Dermis microvascular lymphatic vessel endothelial cell (primary cell): Measurements from ENCODE around the gene HCRT. TPM values are rescaled to one million over a fixed set of nuclear protein-coding genes. Genes with fewer than 3 reads are reported as not detected.
A peak's percentile ranks its signal among the peaks of the same experiment; 100 is the strongest.
"Not testable (repeated sequence)": the region's sequence is repeated elsewhere in the genome, so short reads cannot be mapped to it uniquely, and the experiment has no call there.

Source experiments
- DNase-seq, 2 donors: peaks; one replicate each; pipeline versions ENCODE4 v3.0.0 to v3.0.0-alpha.2; 2010; ENCODE audit warnings: low read depth in 2 of 2
- total RNA-seq: library from RNA; depleted of rRNA; stranded (reverse); fragments of >200 nt; gene quantifications from 2 replicates; pipeline ENCODE4 v1.2.1, GENCODE V29; 2014

The HCRT gene
- total RNA-seq, 1 donor from 2014 or later = not detected

- no peak for DNase-seq
These were observed 4.8 kb downstream of the HCRT start for GRCh38 chr17:42180411-42180921.

DNA sequence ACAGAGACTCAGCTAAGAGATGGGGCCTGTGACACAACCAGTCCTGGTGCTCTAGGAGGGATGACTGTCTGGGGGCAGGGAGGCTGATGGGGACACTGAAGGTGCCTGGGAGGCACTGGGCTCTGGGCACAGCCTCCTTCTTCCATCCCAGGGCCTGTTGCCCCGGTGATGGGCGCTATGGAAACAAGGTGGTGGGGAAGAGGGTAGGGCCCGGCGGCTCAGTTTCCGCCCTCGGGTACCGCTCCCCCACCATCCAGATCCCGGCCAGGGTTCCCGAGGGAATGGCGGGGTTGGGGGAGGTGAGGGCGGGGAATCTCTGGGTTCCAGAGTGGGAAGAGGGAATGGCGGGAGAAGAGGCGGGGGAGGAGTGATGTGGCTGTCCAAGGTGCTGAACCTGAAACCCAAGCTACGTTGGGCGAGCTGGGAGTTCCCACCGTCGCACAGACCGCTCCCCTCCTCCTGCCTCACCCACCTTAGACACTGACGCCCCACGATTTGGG, 5.3 kb downstream of the HCRT start:
- DNase-seq = peak in 1 of 2 donors; percentile 52

DNA sequence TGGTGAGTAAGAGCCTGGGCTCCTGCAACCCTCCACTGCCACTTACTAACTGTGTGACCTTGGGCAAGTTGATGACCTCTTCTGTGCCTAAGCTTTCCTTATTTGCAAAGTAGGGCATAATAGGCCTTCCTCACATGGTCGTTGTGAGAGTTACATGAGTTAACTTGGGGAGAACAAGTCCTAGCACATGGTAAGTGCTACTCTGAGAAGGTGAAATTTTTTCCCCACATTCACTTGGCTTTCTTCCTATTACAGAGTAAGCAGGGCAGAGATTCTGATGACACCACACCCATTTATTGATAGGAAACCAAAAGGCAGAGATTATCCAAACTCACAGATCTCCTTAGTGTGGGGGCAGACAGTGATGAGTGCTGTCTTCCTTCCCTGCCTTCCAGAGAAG, 5.9 kb downstream of the HCRT start:
- DNase-seq = no peak

- DNase-seq = peak in 1 of 2 donors; percentile 28
These were observed 6.4 kb downstream of the HCRT start for GRCh38 chr17:42178817-42179216.

- no peak for DNase-seq
These were observed 7.6 kb downstream of the HCRT start for GRCh38 chr17:42177684-42178083.

- no peak for DNase-seq
These were observed 11.0 kb downstream of the HCRT start for GRCh38 chr17:42174126-42174783.

- DNase-seq = no peak
These were observed 13.4 kb downstream of the HCRT start for GRCh38 chr17:42171831-42172230.

DNA sequence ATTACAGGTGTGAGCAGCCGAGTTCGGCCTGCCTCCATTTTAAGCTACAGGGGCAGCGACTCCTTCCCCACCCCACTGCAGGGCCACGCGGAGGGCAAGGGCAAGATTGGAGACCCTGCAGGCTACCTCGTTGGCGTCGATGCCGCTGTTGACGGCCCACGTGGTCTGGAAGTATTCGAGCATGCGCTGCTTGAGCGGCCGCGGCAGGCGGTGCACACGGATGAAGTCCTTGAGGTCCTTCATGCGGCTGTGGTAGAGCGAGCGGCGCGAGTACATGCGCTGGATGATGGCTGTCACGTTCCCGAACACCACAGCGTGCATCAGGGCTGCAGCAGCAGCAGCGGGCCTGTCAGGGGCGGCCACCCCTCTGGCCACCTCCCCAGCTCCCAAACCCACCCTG, 15.9 kb downstream of the HCRT start:
- DNase-seq = no peak

- no peak for DNase-seq
These were observed 17.4 kb downstream of the HCRT start for GRCh38 chr17:42167807-42168206.

- no peak for DNase-seq
These were observed 19.0 kb downstream of the HCRT start for GRCh38 chr17:42166196-42166763.

- no peak for DNase-seq
These were observed 19.5 kb downstream of the HCRT start for GRCh38 chr17:42165751-42166150.

GRCh38 chr17:42163696-42164407, 21.4 kb downstream of the HCRT start:
- no peak for DNase-seq

DNA sequence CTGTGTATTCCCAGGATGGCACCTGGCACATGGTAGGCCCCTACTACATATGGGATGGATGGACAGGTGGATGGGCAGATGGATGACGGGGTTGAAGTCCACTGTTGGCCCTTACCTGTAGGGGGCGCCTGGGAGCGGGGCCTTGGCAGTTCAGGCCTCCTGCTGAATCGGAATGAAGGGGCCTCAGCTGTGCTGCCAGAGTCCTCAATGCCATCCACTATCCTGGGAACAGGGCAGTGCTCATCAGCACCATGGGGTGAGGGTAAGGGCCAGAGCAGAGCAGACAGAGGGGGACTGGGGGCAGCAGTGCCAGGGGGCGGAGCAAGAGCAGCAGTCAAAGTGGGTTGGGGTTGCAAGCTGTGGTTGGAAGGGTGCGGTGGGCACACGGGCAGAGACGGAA, 22.1 kb downstream of the HCRT start:
- peak in 1 of 2 donors; percentile 21 for DNase-seq

GRCh38 chr17:42160531-42160910, 24.7 kb downstream of the HCRT start:
- no peak for DNase-seq

GRCh38 chr17:42159796-42160530, 25.3 kb downstream of the HCRT start:
- no peak for DNase-seq

GRCh38 chr17:42155614-42156045, 29.6 kb downstream of the HCRT start:
- no peak for DNase-seq

GRCh38 chr17:42153919-42154742, 31.1 kb downstream of the HCRT start:
- peak in 1 of 2 donors; percentile 76 for DNase-seq

GRCh38 chr17:42146911-42147607, 38.2 kb downstream of the HCRT start:
- DNase-seq = no peak

GRCh38 chr17:42143138-42143537, 42.1 kb downstream of the HCRT start:
- DNase-seq = not testable (repeated sequence)

DNA sequence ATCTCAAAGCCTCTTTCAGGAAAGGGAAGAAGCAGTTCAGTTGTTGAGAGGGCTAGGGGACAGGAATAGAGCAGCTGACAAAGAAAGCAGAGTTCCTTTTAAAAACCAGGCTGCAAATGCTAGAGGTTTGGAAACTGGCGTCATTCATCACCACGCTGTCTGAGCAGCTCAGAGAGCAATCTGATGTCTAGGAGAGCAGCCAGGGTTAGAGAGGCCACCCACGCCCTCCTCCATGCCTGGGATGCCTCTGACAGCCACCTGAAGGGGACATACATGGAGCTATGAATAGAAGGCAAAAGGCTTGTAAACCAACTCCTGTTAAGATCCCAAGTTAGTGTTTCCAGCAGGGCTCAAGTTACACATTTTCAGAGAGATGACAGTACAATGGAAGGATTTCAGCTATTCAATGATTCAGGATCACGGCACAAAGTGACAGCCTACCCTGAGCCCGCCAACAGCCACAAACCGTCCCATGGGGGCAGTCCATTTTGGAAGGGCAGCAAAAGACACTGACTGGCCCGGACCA, 42.8 kb downstream of the HCRT start:
- DNase-seq = no peak
